Lower leg skin (tissue), 4 donors: Measurements from ENCODE around the gene RTCA. TPM values are rescaled to one million over a fixed set of nuclear protein-coding genes. Genes with fewer than 3 reads are reported as not detected.

Source experiments
- DNase-seq, 2 donors: peaks; one replicate each; pipeline ENCODE4 v3.0.0-alpha.2; 2019; ENCODE audit warnings: low spot score in 2 of 2
- H3K4me3 ChIP-seq: fragments of 200-600 bp; sonication (generic); 2 replicates; pipeline ENCODE4 v1.5.1; 2017; ENCODE audit warnings: mild to moderate bottlenecking, low read depth; ENCODE audit not compliant: poor library complexity, severe bottlenecking
- CTCF ChIP-seq, 3 donors: fragments of 450-650 bp; IDR thresholded peaks; one replicate each; pipeline ENCODE4 v1.5.1; 2016; ENCODE audit warnings: antibody characterized with exemption in 3 of 3, mild to moderate bottlenecking in 3 of 3, moderate library complexity in 2 of 3
- POLR2A ChIP-seq, 2 donors: fragments of 450-650 bp; IDR thresholded peaks; one replicate each; pipeline ENCODE4 v1.6.1; 2016 to 2017; ENCODE audit warnings: antibody characterized with exemption in 2 of 2, mild to moderate bottlenecking in 1 of 2, moderate library complexity in 1 of 2
- WGBS, 2 donors: methylation state at CpG; one replicate each; pipeline ENCODE4 v1.1.5; 2018; 5-methylcytosine and 5-hydroxymethylcytosine counted together
- intact Hi-C: fragments of 100-400 bp; cut with DNase I; formaldehyde crosslinking; loops from one replicate; pipeline ENCODE4 v1.15.0; 2023; ENCODE audit warnings: low total_unique reads
- total RNA-seq, 4 donors: library from RNA; depleted of rRNA; stranded (reverse); fragments of >200 nt; gene quantifications; one replicate each; pipeline ENCODE4 v1.1.0, GENCODE V29; 2016

Gene RTCA
- total RNA-seq, 4 donors from 2014 or later, result 13.0 to 26.6 (median 17.1) TPM

GRCh38 chr1:100298512-100298911 is 32.5 kb downstream of the RTCA start:
- WGBS, 2 donors, result 87 to 92% methylated on average over 4 of the region's 4 CpGs
- no peak overlapping the region for H3K4me3 ChIP-seq
- TF ChIP-seq POLR2A (IDR thresholded peaks at IDR 0.05) (no peak), CTCF (IDR thresholded peaks at IDR 0.05) (no peak)
- intact Hi-C loops, result no loop called here
- DNase-seq, result no peak

- intact Hi-C loops, result no loop called here
- DNase-seq, result no peak
- 86 to 88% methylated on average over 6 of the region's 6 CpGs for WGBS, 2 donors
- TF ChIP-seq CTCF (IDR thresholded peaks at IDR 0.05), result no peak
- TF ChIP-seq POLR2A (IDR thresholded peaks at IDR 0.05), result no peak
- H3K4me3 ChIP-seq, result no peak overlapping the region
These were observed 33.7 kb downstream of the RTCA start for GRCh38 chr1:100299521-100300222.

- intact Hi-C loops, result no loop called here
- TF ChIP-seq CTCF (IDR thresholded peaks at IDR 0.05) (no peak), POLR2A (IDR thresholded peaks at IDR 0.05) (no peak)
- no peak overlapping the region for H3K4me3 ChIP-seq
- no peak for DNase-seq
- 92 to 94% methylated on average over 5 of the region's 5 CpGs for WGBS, 2 donors
These were observed 34.7 kb downstream of the RTCA start for GRCh38 chr1:100300691-100301090.

- 76 to 87% methylated on average over 2 of the region's 2 CpGs for WGBS, 2 donors
These were observed 36.7 kb downstream of the RTCA start for GRCh38 chr1:100302739-100303138.

GRCh38 chr1:100304227-100304626 is 38.2 kb downstream of the RTCA start:
- TF ChIP-seq CTCF (IDR thresholded peaks at IDR 0.05) (no peak), POLR2A (IDR thresholded peaks at IDR 0.05) (no peak)
- DNase-seq, result no peak
- H3K4me3 ChIP-seq, result no peak overlapping the region
- 84 to 90% methylated on average over 2 of the region's 2 CpGs for WGBS, 2 donors
- intact Hi-C loops, result no loop called here

More at GRCh38 chr1:100302739-100303138, 36.7 kb downstream of the RTCA start:
- no peak for TF ChIP-seq CTCF (IDR thresholded peaks at IDR 0.05)
- TF ChIP-seq POLR2A (IDR thresholded peaks at IDR 0.05), result no peak
- intact Hi-C loops, result no loop called here
- DNase-seq, result no peak
- H3K4me3 ChIP-seq, result no peak overlapping the region

- no peak overlapping the region for H3K4me3 ChIP-seq
- no peak for TF ChIP-seq POLR2A (IDR thresholded peaks at IDR 0.05)
- TF ChIP-seq CTCF (IDR thresholded peaks at IDR 0.05), result no peak
- intact Hi-C loops, result no loop called here
- DNase-seq, result no peak
- 84 to 87% methylated on average over 3 of the region's 3 CpGs for WGBS, 2 donors
These were observed 38.9 kb downstream of the RTCA start for GRCh38 chr1:100304921-100305320.
